Mesenteric fat pad (tissue), 1 donor: ENCODE results near the gene CCL22. TPM values are rescaled to one million over a fixed set of nuclear protein-coding genes. Genes with fewer than 3 reads are reported as not detected.
"Not testable (repeated sequence)": the region's sequence is repeated elsewhere in the genome, so short reads cannot be mapped to it uniquely, and the experiment has no call there.

Source experiments
- DNase-seq: peaks from one replicate; pipeline ENCODE4 v3.0.0-alpha.2; 2020; ENCODE audit warnings: low spot score
- total RNA-seq: library from RNA; stranded (reverse); fragmentation: NEBNext Ultra II Directional; extraction: Animal tissue kit (Norgen Biotek cat#: 25700); gene quantifications from one replicate; pipeline ENCODE4 v1.2.1, GENCODE V29; 2021
- donor health status: DM: yes; HTN: yes; CAD: no.

The CCL22 gene
- total RNA-seq, 1 donor from 2014 or later: not detected

GRCh38 chr16:57391300-57391699 is 32.7 kb downstream of the CCL22 start:
- no peak for DNase-seq

- DNase-seq: no peak
Measured at GRCh38 chr16:57391708-57392107, 33.1 kb downstream of the CCL22 start.

GRCh38 chr16:57392694-57393093 is 34.1 kb downstream of the CCL22 start:
- no peak for DNase-seq

GRCh38 chr16:57394444-57394843 is 35.9 kb downstream of the CCL22 start:
- DNase-seq: no peak

- no peak for DNase-seq
Measured at GRCh38 chr16:57395026-57395425, 36.4 kb downstream of the CCL22 start.

GRCh38 chr16:57396786-57397185 is 38.2 kb downstream of the CCL22 start:
- no peak for DNase-seq

GRCh38 chr16:57397493-57397892 is 38.9 kb downstream of the CCL22 start:
- not testable (repeated sequence) for DNase-seq

- DNase-seq: no peak
Measured at GRCh38 chr16:57401943-57402640, 43.5 kb downstream of the CCL22 start.

GRCh38 chr16:57403965-57404817 is 45.6 kb downstream of the CCL22 start, which contains the start of gene CCL17:
CCL17 (plus strand) TSS chr16:57404767; CDS start chr16:57413933, 9,166 bp downstream.
- DNase-seq: no peak

GRCh38 chr16:57405097-57405496 is 46.5 kb downstream of the CCL22 start:
- DNase-seq: no peak

GRCh38 chr16:57406881-57407280 is 48.3 kb downstream of the CCL22 start:
- DNase-seq: no peak

- DNase-seq: no peak
Measured at GRCh38 chr16:57407521-57408353, 49.2 kb downstream of the CCL22 start.

- DNase-seq: no peak
Measured at GRCh38 chr16:57409065-57409464, 50.5 kb downstream of the CCL22 start.

- DNase-seq: no peak
Measured at GRCh38 chr16:57409870-57410587, 51.4 kb downstream of the CCL22 start.

- no peak for DNase-seq
Measured at GRCh38 chr16:57411362-57411976, 52.9 kb downstream of the CCL22 start.

- no peak for DNase-seq
Measured at GRCh38 chr16:57412584-57412983, 54.0 kb downstream of the CCL22 start.

- no peak for DNase-seq
Measured at GRCh38 chr16:57413301-57413730, 54.7 kb downstream of the CCL22 start.

- no peak for DNase-seq
Measured at GRCh38 chr16:57413733-57414132, 55.1 kb downstream of the CCL22 start.
